ENCODE results near the gene ATMIN.

The ATMIN gene

DNA sequence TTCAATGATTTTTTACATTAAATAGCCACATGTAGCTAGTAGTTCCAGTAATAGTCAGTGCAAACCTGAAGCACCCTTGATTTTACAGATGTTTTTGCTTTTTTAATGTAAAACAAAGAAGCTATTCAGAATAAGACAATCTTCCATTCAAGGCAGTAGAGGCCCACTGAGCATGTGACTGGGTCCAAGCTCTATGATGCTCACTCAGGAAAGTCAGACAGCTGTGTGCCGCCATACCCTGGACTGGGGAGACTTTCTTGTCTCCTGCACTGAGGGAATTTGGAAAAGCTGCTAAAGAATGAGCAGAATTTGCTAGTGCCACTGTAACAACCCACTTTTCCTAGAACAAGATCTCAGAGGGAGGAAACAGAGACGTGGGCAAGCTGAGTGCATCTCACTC lies 17.1 kb upstream of the ATMIN start:
- TF ChIP-seq, protein P1, sequence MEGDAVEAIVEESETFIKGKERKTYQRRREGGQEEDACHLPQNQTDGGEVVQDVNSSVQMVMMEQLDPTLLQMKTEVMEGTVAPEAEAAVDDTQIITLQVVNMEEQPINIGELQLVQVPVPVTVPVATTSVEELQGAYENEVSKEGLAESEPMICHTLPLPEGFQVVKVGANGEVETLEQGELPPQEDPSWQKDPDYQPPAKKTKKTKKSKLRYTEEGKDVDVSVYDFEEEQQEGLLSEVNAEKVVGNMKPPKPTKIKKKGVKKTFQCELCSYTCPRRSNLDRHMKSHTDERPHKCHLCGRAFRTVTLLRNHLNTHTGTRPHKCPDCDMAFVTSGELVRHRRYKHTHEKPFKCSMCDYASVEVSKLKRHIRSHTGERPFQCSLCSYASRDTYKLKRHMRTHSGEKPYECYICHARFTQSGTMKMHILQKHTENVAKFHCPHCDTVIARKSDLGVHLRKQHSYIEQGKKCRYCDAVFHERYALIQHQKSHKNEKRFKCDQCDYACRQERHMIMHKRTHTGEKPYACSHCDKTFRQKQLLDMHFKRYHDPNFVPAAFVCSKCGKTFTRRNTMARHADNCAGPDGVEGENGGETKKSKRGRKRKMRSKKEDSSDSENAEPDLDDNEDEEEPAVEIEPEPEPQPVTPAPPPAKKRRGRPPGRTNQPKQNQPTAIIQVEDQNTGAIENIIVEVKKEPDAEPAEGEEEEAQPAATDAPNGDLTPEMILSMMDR (conservative IDR thresholded peaks at IDR 0.05; ENCODE audit: low read depth, low read length): no peak
- no peak for DNase-seq (ENCODE audit: low read depth)
- H3K4me3 ChIP-seq (ENCODE audit: low read depth, low read length): no peak overlapping the region

GRCh38 chr16:81026429-81026828 lies 9.2 kb upstream of the ATMIN start:
- H3K4me3 ChIP-seq (ENCODE audit: low read depth, low read length): no peak overlapping the region
- TF ChIP-seq, protein P1 (conservative IDR thresholded peaks at IDR 0.05; ENCODE audit: low read depth, low read length): no peak
- DNase-seq (ENCODE audit: low read depth): no peak

GRCh38 chr16:81029930-81030604 lies 5.6 kb upstream of the ATMIN start:
- no peak for DNase-seq (ENCODE audit: low read depth)
- TF ChIP-seq, protein P1 (conservative IDR thresholded peaks at IDR 0.05; ENCODE audit: low read depth, low read length): no peak
- no peak overlapping the region for H3K4me3 ChIP-seq (ENCODE audit: low read depth, low read length)

GRCh38 chr16:81035975-81036750 lies 521 bp downstream of the ATMIN start:
- DNase-seq (ENCODE audit: low read depth): peak; percentile 25
- TF ChIP-seq, protein P1 (conservative IDR thresholded peaks at IDR 0.05; ENCODE audit: low read depth, low read length): no peak
- peak overlapping the region; percentile 81 for H3K4me3 ChIP-seq (ENCODE audit: low read depth, low read length)

DNA sequence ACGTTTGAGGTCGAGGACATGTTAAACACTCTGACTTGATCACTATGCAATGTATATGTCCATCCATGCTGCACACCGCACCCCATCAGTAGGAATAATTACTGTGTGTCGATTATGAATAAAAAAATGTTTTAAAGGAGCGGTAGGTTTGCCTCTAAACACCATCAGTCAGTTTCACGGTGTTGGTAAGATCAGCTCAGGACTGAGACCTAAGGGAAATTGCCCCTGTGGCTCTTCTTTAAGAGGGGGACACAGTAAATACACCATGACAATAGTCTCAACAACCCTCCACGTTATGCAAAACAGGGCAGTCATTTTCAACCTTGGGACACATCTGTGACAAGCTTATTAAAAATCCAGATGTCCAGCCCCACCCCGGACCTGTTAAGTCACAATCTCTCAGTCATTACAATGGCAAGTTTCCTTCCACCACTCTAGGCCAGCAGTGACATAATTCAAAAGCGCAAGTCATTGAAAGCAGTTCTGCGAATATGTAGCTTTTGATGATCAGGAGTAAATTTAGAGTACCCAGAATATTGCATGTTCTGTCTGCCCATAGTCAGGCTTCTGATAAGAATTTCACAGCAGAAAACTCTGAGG lies 1.2 kb downstream of the ATMIN start:
- peak overlapping the region; percentile 81 for H3K4me3 ChIP-seq (ENCODE audit: low read depth, low read length)
- no peak for DNase-seq (ENCODE audit: low read depth)
- TF ChIP-seq, protein P1 (conservative IDR thresholded peaks at IDR 0.05; ENCODE audit: low read depth, low read length): no peak

- TF ChIP-seq, protein P1 (conservative IDR thresholded peaks at IDR 0.05; ENCODE audit: low read depth, low read length): no peak
- no peak for DNase-seq (ENCODE audit: low read depth)
- H3K4me3 ChIP-seq (ENCODE audit: low read depth, low read length): no peak overlapping the region
Measured at GRCh38 chr16:81040131-81040530, 4.5 kb downstream of the ATMIN start.

All from choroid plexus epithelial cell (primary cell).